ENCODE measurements around the gene NR3C1.

Gene NR3C1

DNA sequence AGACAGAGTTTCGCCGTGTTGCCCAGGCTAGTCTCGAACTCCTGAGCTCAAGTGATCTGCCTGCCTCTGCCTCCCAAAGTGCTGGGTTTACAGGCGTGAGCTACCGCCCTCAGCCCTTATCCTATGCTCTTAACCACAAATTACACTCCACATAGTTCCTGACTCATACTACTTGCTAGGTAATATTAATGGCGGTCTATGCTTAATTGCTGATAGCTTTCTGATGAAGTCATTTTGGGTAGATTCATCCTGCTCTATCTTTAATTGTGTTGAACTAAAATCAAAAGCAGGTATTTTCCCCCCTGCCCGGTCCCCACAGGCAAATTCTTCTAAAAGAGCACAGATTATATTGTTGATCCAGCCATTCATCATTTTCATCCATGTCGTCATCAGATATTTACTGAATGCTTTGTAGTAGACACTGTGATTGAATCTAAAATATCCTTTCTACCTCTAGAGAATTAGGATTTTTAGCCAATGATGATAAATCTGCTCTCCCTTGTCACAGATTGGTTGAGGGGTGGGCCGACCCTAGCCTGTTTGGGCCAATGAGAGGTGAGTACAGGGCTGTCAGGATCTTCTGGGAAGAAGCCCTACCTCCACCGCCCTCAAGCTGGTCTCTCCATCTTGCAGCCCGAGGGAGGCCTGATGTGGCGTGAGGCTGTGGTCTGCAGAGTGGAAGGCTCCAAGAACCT lies 144.8 kb downstream of the NR3C1 start:
- DNase-seq (ENCODE audit: low read depth), result no peak

DNA sequence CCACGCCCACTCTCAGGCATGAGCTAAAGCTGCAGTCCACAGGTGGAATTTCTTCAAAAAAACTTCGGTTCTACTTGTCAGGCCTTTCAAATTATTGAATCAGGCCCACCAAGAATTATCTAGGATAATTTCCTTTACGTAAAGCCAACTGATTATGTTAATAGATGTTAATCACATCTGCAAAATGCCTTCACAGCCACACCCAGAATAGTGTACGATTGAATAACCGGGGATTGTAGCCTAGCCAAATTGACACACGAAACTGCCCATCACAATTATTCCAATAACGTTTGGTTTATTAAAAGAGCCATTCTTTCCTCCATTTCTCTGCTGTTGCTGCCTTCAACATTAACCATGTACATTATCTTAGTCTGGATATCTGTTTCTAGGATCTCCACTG lies 148.7 kb downstream of the NR3C1 start:
- no peak for DNase-seq (ENCODE audit: low read depth)

- DNase-seq (ENCODE audit: low read depth), result no peak
These were observed 151.5 kb downstream of the NR3C1 start for GRCh38 chr5:143251946-143252345.

DNA sequence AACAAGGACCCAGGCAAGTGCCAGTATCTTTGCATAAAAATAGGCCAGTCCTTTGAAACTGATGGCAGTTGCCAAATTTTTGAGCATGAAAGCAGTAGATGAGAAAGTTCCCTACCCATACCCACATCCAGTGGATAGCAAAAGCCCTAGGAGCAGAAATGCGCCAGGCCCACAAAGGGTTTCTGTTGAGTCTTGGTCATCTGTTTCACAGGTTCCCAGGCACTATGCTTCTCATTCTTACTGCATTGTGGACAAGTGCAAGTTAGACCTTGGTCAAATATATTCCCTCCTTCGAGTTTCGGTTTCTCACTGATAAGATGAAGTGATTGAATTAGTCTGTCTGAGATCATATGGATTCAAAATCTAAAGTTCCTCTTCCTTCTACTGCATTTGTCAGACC lies 152.3 kb downstream of the NR3C1 start:
- no peak for DNase-seq (ENCODE audit: low read depth)

GRCh38 chr5:143249851-143250250 lies 153.6 kb downstream of the NR3C1 start:
- DNase-seq (ENCODE audit: low read depth), result no peak

DNA sequence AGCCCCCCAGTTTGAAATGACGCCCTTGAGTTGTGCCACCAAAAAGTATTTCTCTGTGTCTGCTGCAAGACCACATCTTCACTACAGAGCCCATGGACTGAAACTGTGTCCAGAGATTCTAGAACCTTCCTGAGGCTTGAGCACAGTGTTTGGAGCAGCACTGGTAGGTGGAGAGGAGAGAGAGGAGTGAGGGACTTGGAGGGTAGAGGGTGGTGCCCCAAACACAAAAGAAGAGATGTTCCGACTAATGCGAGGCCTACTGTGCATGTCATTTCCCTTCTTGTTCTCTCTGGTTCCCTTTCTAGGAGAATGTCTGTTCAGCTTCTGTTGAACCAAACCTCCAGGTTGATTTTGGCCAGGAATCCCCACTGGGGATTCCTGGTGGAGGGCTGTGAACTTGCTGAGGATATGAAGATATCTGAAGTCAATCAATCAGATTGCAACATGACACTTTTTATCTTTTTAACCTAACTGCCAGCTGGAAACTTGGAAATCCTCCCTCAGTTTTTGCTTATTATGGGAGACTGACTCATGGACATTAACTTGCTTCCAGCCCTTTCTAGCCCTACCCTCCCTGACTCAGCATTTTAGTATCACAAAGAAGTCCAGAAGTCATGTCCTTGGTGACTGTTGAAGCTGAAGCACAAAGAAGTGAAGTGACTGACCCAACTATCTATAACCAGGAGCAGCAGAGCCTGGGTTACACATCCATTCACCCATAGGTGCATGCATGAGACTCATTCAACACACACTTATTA lies 154.5 kb downstream of the NR3C1 start:
- peak; percentile 58 for DNase-seq (ENCODE audit: low read depth)

DNA sequence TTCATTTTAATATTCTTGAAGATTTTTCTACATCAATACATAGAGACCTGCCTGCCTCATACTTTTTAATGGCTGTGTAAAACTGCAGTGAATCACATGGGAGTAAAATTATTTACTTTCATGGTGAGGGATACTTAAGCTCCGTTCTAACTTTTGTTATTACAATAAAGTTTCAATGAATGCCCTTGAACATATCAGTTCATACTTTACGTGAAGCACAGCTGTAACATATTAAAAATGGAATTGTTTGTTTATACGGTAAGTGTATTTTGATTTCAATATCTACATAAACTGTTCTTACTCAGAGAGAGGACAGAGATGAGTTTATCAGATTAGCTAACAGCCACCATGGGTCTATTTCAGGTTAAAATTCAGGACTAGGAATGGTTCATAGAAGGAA lies 155.1 kb downstream of the NR3C1 start:
- DNase-seq (ENCODE audit: low read depth), result no peak

DNA sequence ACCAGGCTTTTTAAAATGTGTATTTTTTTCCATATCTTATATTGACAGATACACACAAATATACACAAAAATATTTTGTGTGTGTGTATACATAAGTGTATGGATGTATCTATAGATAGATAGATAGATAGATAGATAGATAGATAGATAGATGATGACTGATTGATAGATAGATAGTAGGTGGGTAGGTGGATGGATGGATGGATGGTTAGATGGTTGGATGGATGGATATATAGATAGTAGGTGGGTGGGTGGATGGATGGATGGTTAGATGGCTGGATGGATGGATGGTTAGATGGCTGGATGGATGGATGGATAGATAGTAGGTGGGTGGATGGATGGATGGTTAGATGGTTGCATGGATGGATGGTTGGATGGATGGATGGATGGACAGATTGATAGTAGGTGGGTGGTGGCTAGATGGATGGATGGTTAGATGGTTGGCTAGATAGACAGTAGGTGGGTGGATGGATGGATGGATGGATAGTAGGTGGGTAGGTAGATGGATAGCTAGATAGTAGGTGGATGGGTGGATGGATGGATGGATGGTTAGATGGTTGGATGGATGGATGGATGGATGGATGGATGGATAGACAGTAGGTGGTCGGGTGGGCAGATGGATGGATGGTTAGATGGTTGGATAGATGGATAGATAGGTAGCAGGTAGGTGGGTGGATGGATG lies 156.2 kb downstream of the NR3C1 start:
- DNase-seq (ENCODE audit: low read depth), result no peak

GRCh38 chr5:143245929-143246561 lies 157.4 kb downstream of the NR3C1 start:
- DNase-seq (ENCODE audit: low read depth), result peak; percentile 88

DNA sequence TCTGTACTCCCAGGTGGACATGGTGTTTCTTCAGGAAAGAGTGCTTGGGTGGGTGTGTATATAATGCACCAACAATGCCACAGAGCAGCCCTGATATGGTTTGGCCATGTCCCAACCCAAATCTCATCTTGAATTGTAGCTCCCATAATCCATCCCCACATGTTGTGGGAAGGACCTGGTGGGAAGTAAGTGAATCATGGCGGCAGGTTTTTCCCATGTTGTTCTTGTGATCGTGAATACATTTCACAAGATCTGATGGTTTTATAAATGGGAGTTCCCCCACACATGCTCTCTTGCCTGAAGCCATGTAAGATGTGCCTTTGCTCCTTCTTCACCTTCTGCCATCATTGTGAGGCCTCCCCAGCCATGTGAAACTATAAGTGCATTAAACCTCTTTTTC lies 158.5 kb downstream of the NR3C1 start:
- DNase-seq (ENCODE audit: low read depth), result no peak

GRCh38 chr5:143244000-143244736 lies 159.3 kb downstream of the NR3C1 start:
- DNase-seq (ENCODE audit: low read depth), result peak; percentile 98

DNA sequence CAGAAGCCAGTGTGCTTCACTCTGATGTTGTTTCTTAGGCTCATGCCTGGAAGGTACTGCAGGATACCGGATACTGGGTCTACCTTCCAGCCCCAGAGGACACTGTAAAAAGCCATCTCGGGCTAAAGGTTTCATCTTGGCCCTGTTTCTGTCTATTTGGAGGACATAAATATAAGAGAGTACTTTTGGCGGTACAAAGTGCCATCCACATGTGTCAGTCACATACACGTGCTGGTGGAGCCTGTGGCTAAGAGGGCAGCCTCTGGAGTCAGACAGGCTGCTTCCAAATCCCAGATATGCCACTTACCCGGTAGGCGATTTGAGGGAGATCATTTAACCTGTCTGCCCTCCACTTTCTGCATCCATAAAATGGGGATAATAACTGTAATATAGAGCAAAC lies 160.4 kb downstream of the NR3C1 start:
- no peak for DNase-seq (ENCODE audit: low read depth)

GRCh38 chr5:143241892-143242291 lies 161.6 kb downstream of the NR3C1 start:
- no peak for DNase-seq (ENCODE audit: low read depth)

GRCh38 chr5:143239882-143240518 lies 163.5 kb downstream of the NR3C1 start:
- DNase-seq (ENCODE audit: low read depth), result no peak

DNA sequence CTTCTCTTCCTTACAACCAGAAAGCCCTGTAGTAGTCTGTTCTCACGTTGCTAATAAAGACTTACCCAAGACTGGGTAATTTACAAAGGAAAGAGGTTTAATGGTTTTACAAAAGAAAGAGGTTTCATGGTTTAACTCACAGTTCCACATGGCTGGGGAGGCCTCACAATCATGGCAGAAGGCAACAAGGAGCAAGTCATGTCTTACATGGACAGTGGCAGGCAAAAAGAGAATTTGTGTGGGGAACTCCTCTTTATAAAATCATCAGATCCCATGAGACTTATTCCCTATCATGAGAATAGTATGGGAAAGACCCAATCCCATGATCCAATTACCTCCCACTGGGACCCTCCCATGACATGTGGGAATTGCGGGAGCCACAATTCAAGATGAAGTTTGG lies 164.9 kb downstream of the NR3C1 start:
- DNase-seq (ENCODE audit: low read depth), result no peak

DNA sequence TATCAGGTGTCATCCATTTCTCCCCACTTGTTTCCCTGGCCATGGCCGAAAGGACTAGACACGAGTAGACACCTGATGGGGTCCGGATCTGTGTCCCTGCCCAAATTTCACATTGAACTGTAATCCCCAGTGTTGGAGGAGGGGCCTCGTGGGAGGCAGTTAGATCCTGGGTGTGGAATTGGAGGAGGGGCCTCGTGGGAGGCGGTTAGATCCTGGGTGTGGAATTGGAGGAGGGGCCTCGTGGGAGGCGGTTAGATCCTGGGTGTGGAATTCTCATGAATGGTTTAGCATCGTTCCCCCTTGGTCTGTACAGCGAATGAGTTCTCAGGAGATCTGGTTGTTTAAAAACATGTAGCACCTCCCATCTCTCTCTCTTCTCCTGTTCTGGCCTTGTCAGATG lies 165.8 kb downstream of the NR3C1 start:
- no peak for DNase-seq (ENCODE audit: low read depth)

DNA sequence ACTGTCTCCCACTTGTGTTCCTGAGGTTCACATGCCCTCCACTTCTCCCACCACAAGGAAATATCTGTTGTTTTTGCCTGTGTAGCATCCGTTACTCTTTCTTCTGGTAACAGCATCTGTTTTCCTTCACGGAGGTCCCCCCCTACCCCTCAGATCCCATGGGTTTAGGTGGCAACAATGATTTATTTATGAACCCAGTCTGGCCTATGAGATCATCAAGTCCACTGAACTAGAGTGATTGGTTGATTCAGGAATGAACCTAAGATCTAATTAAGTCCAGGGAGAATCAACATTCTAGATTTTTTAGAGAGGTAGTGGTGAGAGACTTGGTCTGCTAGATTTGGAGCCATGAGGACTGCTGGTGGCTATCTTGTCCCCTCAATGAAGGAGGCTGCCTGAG lies 166.8 kb downstream of the NR3C1 start:
- DNase-seq (ENCODE audit: low read depth), result no peak

DNA sequence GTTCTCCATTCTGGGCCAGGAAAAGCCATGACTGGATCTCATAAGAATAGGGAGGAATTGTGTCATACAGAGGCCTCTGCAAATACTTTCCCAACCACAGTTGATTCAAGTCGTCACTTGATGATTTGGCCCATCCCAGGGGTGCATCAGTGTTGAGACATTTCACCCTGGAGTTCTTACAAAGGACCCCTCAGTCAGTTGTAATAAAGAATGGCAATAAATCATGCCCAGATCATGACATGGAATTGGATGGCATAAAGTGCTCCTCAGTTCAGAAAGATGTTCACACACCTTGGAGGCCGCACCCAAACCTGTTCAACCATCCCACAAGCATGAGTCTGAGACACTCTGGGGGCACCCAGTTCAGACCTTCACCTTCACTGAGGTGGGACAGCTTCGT lies 168.1 kb downstream of the NR3C1 start:
- DNase-seq (ENCODE audit: low read depth), result no peak

- DNase-seq (ENCODE audit: low read depth), result no peak
These were observed 169.2 kb downstream of the NR3C1 start for GRCh38 chr5:143234162-143234842.

- no peak for DNase-seq (ENCODE audit: low read depth)
These were observed 170.5 kb downstream of the NR3C1 start for GRCh38 chr5:143233031-143233430.

All from HS-5 (cell line).